ENCODE measurements around the gene NCAM1. TPM values are rescaled to one million over a fixed set of nuclear protein-coding genes. Genes with fewer than 3 reads are reported as not detected.

Gene NCAM1
- total RNA-seq, 1 donor from 2014 or later = 3.1 TPM

- no peak for DNase-seq (ENCODE audit: low read depth)
- TF ChIP-seq CTCF (conservative IDR thresholded peaks at IDR 0.05; ENCODE audit: low read depth, low read length) = no peak
- no peak overlapping the region for H3K4me3 ChIP-seq (ENCODE audit: low read depth, low read length)
These were observed 114.4 kb downstream of the NCAM1 start for GRCh38 chr11:113075586-113076095.

GRCh38 chr11:113077379-113077778 is 116.2 kb downstream of the NCAM1 start:
- no peak overlapping the region for H3K4me3 ChIP-seq (ENCODE audit: low read depth, low read length)
- no peak for DNase-seq (ENCODE audit: low read depth)
- no peak for TF ChIP-seq CTCF (conservative IDR thresholded peaks at IDR 0.05; ENCODE audit: low read depth, low read length)

- DNase-seq (ENCODE audit: low read depth) = no peak
- TF ChIP-seq CTCF (conservative IDR thresholded peaks at IDR 0.05; ENCODE audit: low read depth, low read length) = no peak
- no peak overlapping the region for H3K4me3 ChIP-seq (ENCODE audit: low read depth, low read length)
These were observed 121.2 kb downstream of the NCAM1 start for GRCh38 chr11:113082341-113082955.

GRCh38 chr11:113083571-113083970 is 122.4 kb downstream of the NCAM1 start:
- TF ChIP-seq CTCF (conservative IDR thresholded peaks at IDR 0.05; ENCODE audit: low read depth, low read length) = no peak
- no peak overlapping the region for H3K4me3 ChIP-seq (ENCODE audit: low read depth, low read length)
- DNase-seq (ENCODE audit: low read depth) = no peak

GRCh38 chr11:113084297-113084696 is 123.1 kb downstream of the NCAM1 start:
- no peak for TF ChIP-seq CTCF (conservative IDR thresholded peaks at IDR 0.05; ENCODE audit: low read depth, low read length)
- no peak for DNase-seq (ENCODE audit: low read depth)
- no peak overlapping the region for H3K4me3 ChIP-seq (ENCODE audit: low read depth, low read length)

GRCh38 chr11:113085446-113085845 is 124.2 kb downstream of the NCAM1 start:
- no peak for DNase-seq (ENCODE audit: low read depth)
- H3K4me3 ChIP-seq (ENCODE audit: low read depth, low read length) = no peak overlapping the region
- no peak for TF ChIP-seq CTCF (conservative IDR thresholded peaks at IDR 0.05; ENCODE audit: low read depth, low read length)

GRCh38 chr11:113087706-113088105 is 126.5 kb downstream of the NCAM1 start:
- no peak overlapping the region for H3K4me3 ChIP-seq (ENCODE audit: low read depth, low read length)
- no peak for DNase-seq (ENCODE audit: low read depth)
- TF ChIP-seq CTCF (conservative IDR thresholded peaks at IDR 0.05; ENCODE audit: low read depth, low read length) = no peak
